Loucy (cell line): ENCODE measurements around the gene SELENON.

ENCODE experiments used
- H2AFZ ChIP-seq: fragments of 200-600 bp; sonication (generic); 2 replicates; pipeline ENCODE4 v1.6.0; 2016; ENCODE audit warnings: antibody characterized with exemption, mild to moderate bottlenecking, low read length, moderate library complexity
- H3F3A ChIP-seq: fragments of 200-600 bp; 2 replicates; pipeline ENCODE4 v1.6.0; 2016; ENCODE audit warnings: antibody characterized with exemption, low read depth, mild to moderate bottlenecking
- H3K27me3 ChIP-seq: fragments of 200-600 bp; sonication (generic); 2 replicates; pipeline ENCODE4 v1.6.1; 2014; ENCODE audit warnings: low read length, mild to moderate bottlenecking; ENCODE audit not compliant: insufficient read depth, poor library complexity, severe bottlenecking
- H3K36me3 ChIP-seq: fragments of 200-600 bp; sonication (generic); 2 replicates; pipeline ENCODE4 v1.6.1; 2016; ENCODE audit warnings: low read length; ENCODE audit not compliant: insufficient read depth
- H3K4me1 ChIP-seq: fragments of 200-600 bp; sonication (generic); 2 replicates; pipeline ENCODE4 v1.5.1; 2014; ENCODE audit warnings: low read length, mild to moderate bottlenecking; ENCODE audit not compliant: insufficient read depth, poor library complexity, severe bottlenecking
- H3K4me2 ChIP-seq: fragments of 200-600 bp; sonication (generic); 2 replicates; pipeline ENCODE4 v1.6.0; 2014; ENCODE audit warnings: antibody characterized with exemption, low read length, low read depth, mild to moderate bottlenecking; ENCODE audit not compliant: poor library complexity, severe bottlenecking
- H3K4me3 ChIP-seq: fragments of 200-600 bp; sonication (generic); 2 replicates; pipeline ENCODE4 v1.5.1; 2014; ENCODE audit warnings: low read length, mild to moderate bottlenecking, mixed read lengths; ENCODE audit not compliant: poor library complexity, severe bottlenecking
- H3K79me2 ChIP-seq: fragments of 200-600 bp; sonication (generic); 2 replicates; pipeline ENCODE4 v1.6.1; 2014; ENCODE audit warnings: low read length; ENCODE audit not compliant: insufficient read depth
- H3K9ac ChIP-seq: fragments of 200-600 bp; sonication (generic); 2 replicates; pipeline ENCODE4 v1.6.0; 2014; ENCODE audit warnings: mild to moderate bottlenecking, low read depth, low read length, moderate library complexity; ENCODE audit not compliant: poor library complexity, severe bottlenecking
- H3K9me2 ChIP-seq: fragments of 200-600 bp; sonication (generic); replicated peaks from 2 replicates; pipeline ENCODE4 v1.6.1; 2016; ENCODE audit warnings: low read depth, low read length, mixed read lengths
- H3K9me3 ChIP-seq: fragments of 200-600 bp; sonication (generic); 2 replicates; pipeline ENCODE4 v1.6.1; 2014; ENCODE audit warnings: mild to moderate bottlenecking, antibody characterized with exemption, low read length, low read depth; ENCODE audit not compliant: insufficient read depth
- H4K20me1 ChIP-seq: fragments of 200-600 bp; sonication (generic); 2 replicates; pipeline ENCODE4 v1.6.0; 2014; ENCODE audit warnings: antibody characterized with exemption, low read length, mild to moderate bottlenecking; ENCODE audit not compliant: insufficient read depth, poor library complexity, severe bottlenecking
- CTCF ChIP-seq: fragments of 200-600 bp; sonication (generic); conservative IDR thresholded peaks from 2 replicates; pipeline ENCODE4 v1.5.1; 2014; ENCODE audit warnings: mild to moderate bottlenecking, antibody characterized with exemption, low read length
- EZH2phosphoT487 ChIP-seq: fragments of 200-600 bp; IDR thresholded peaks from 2 replicates; pipeline ENCODE4 v1.6.1; 2018; ENCODE audit warnings: antibody characterized with exemption, mild to moderate bottlenecking, moderate library complexity, borderline replicate concordance

Gene SELENON

GRCh38 chr1:25844536-25845337, 44.7 kb downstream of the SELENON start:
- no peaks in the 10 kb centered on the region for H3K27me3 ChIP-seq
- H3K9ac ChIP-seq, result no peak overlapping the region
- no peak overlapping the region for H3K4me3 ChIP-seq
- H2AFZ ChIP-seq, result no peak overlapping the region
- no peaks in the 10 kb centered on the region for H3F3A ChIP-seq
- no peak overlapping the region for H3K4me2 ChIP-seq
- H3K4me1 ChIP-seq, result peaks cover 3% of the 10 kb centered on the region
- no peaks in the 10 kb centered on the region for H3K9me2 ChIP-seq
- TF ChIP-seq CTCF (no peak), EZH2phosphoT487 (no peak)
- no peaks in the 10 kb centered on the region for H4K20me1 ChIP-seq
- H3K79me2 ChIP-seq, result peaks cover 20% of the 10 kb centered on the region
- H3K9me3 ChIP-seq, result no peaks in the 10 kb centered on the region
- no peaks in the 10 kb centered on the region for H3K36me3 ChIP-seq

GRCh38 chr1:25845664-25846063, 45.7 kb downstream of the SELENON start:
- Histone ChIP-seq H4K20me1 (no peaks in the 10 kb centered on the region), H3F3A (no peaks in the 10 kb centered on the region), H3K9ac (no peak overlapping the region), H3K79me2 (peaks cover 13% of the 10 kb centered on the region), H3K27me3 (no peaks in the 10 kb centered on the region), H3K4me1 (peaks cover 3% of the 10 kb centered on the region), H3K36me3 (no peaks in the 10 kb centered on the region), H3K4me2 (no peak overlapping the region), H3K9me3 (no peaks in the 10 kb centered on the region), H3K9me2 (no peaks in the 10 kb centered on the region), H3K4me3 (no peak overlapping the region), H2AFZ (no peak overlapping the region)
- TF ChIP-seq EZH2phosphoT487, result no peak
- no peak for TF ChIP-seq CTCF

- Histone ChIP-seq H3K4me2 (no peak overlapping the region), H3K36me3 (no peaks in the 10 kb centered on the region), H3K9me2 (no peaks in the 10 kb centered on the region), H3F3A (no peaks in the 10 kb centered on the region), H3K9me3 (no peaks in the 10 kb centered on the region), H3K79me2 (peaks cover 13% of the 10 kb centered on the region), H4K20me1 (no peaks in the 10 kb centered on the region), H3K4me1 (peaks cover 3% of the 10 kb centered on the region), H3K27me3 (no peaks in the 10 kb centered on the region), H3K4me3 (no peak overlapping the region), H2AFZ (no peak overlapping the region), H3K9ac (no peak overlapping the region)
- TF ChIP-seq EZH2phosphoT487 (no peak), CTCF (no peak)
Measured at GRCh38 chr1:25847929-25848328, 47.9 kb downstream of the SELENON start.
